GM10248 (cell line): ENCODE measurements around the gene KRTAP1-4.

Experiments
- CTCF ChIA-PET: fragments of 300-600 bp; sonication (Branson Sonifier 250); formaldehyde crosslinking; extraction: SDS; loops from one replicate; lab custom pipeline; 2021; ENCODE audit warnings: antibody characterized with exemption; lab: Yijun Ruan, JAX
- POLR2A ChIA-PET: fragments of 350-650 bp; sonication (Branson Sonifier 250); formaldehyde crosslinking; extraction: SDS; loops from one replicate; lab custom pipeline; 2020; ENCODE audit warnings: antibody characterized with exemption; lab: Yijun Ruan, JAX
- DNase-seq: peaks from one replicate; pipeline ENCODE4 v3.0.0; 2012; ENCODE audit errors: extremely low spot score
- CTCF ChIP-seq: IDR thresholded peaks from 2 replicates; pipeline ENCODE4 v1.5.1; 2012; ENCODE audit warnings: mild to moderate bottlenecking, low read depth; ENCODE audit errors: extremely low read depth, missing control alignments, control extremely low read depth

Gene KRTAP1-4

GRCh38 chr17:40980596-40980995, 49.4 kb downstream of the KRTAP1-4 start:
- ChIA-PET POLR2A (no interaction called here), CTCF (interaction anchor here (1.7 kb wide), 1 partner anchor 8 kb away, joined by 4 read pairs; no protein-coding TSS in a partner anchor)
- TF ChIP-seq CTCF, result no peak
- no peak for DNase-seq

- DNase-seq, result no peak
- TF ChIP-seq CTCF, result no peak
- ChIA-PET POLR2A (no interaction called here), CTCF (interaction anchor here (1.7 kb wide), 1 partner anchor 9 kb away, joined by 4 read pairs; no protein-coding TSS in a partner anchor)
Observed at GRCh38 chr17:40980117-40980516, 49.9 kb downstream of the KRTAP1-4 start.
